ENCODE results near the gene LYPLAL1. TPM values are rescaled to one million over a fixed set of nuclear protein-coding genes. Genes with fewer than 3 reads are reported as not detected.

The LYPLAL1 gene
- total and polyA plus RNA-seq, 8 donors: 3.6 to 48.1 (median 12.7) TPM

GRCh38 chr1:219149009-219149577 lies 24.6 kb upstream of the LYPLAL1 start:
- H3K4me3 ChIP-seq: no peak overlapping the region
- no peak overlapping the region for H3K27ac ChIP-seq
- no peaks in the 10 kb centered on the region for H3K27me3 ChIP-seq
- H3K36me3 ChIP-seq: no peaks in the 10 kb centered on the region
- no peaks in the 10 kb centered on the region for H3K4me1 ChIP-seq
- TF ChIP-seq POLR2AphosphoS5 (IDR thresholded peaks at IDR 0.05) (no peak), POLR2A (IDR thresholded peaks at IDR 0.05) (no peak), CTCF (IDR thresholded peaks at IDR 0.05) (no peak), EP300 (IDR thresholded peaks at IDR 0.05) (no peak)
- intact Hi-C loops (cut with DNase I; ENCODE audit: low total_unique reads): no loop called here
- H3K9me3 ChIP-seq: no peaks in the 10 kb centered on the region
- no peak for DNase-seq

GRCh38 chr1:219149953-219150352 lies 23.7 kb upstream of the LYPLAL1 start:
- H3K27ac ChIP-seq: no peak overlapping the region
- intact Hi-C loops (cut with DNase I; ENCODE audit: low total_unique reads): no loop called here
- H3K36me3 ChIP-seq: no peaks in the 10 kb centered on the region
- no peak overlapping the region for H3K4me3 ChIP-seq
- no peaks in the 10 kb centered on the region for H3K9me3 ChIP-seq
- no peaks in the 10 kb centered on the region for H3K4me1 ChIP-seq
- TF ChIP-seq POLR2AphosphoS5 (IDR thresholded peaks at IDR 0.05): no peak
- no peak for TF ChIP-seq EP300 (IDR thresholded peaks at IDR 0.05)
- TF ChIP-seq POLR2A (IDR thresholded peaks at IDR 0.05): no peak
- no peak for TF ChIP-seq CTCF (IDR thresholded peaks at IDR 0.05)
- WGBS, 5 donors: 54 to 68% (median 64%) methylated on average over 3 of the region's 3 CpGs
- DNase-seq: no peak
- no peaks in the 10 kb centered on the region for H3K27me3 ChIP-seq

GRCh38 chr1:219150913-219151312 lies 22.8 kb upstream of the LYPLAL1 start:
- no peaks in the 10 kb centered on the region for H3K36me3 ChIP-seq
- intact Hi-C loops (cut with DNase I; ENCODE audit: low total_unique reads): no loop called here
- 92 to 98% (median 93%) methylated on average over 3 of the region's 3 CpGs for WGBS, 5 donors
- H3K27me3 ChIP-seq: no peaks in the 10 kb centered on the region
- DNase-seq: no peak
- H3K27ac ChIP-seq: no peak overlapping the region
- H3K4me1 ChIP-seq: no peaks in the 10 kb centered on the region
- no peak overlapping the region for H3K4me3 ChIP-seq
- TF ChIP-seq POLR2A (IDR thresholded peaks at IDR 0.05): no peak
- TF ChIP-seq POLR2AphosphoS5 (IDR thresholded peaks at IDR 0.05): no peak
- no peak for TF ChIP-seq EP300 (IDR thresholded peaks at IDR 0.05)
- TF ChIP-seq CTCF (IDR thresholded peaks at IDR 0.05): no peak
- H3K9me3 ChIP-seq: no peaks in the 10 kb centered on the region

- intact Hi-C loops (cut with DNase I; ENCODE audit: low total_unique reads): no loop called here
- no peaks in the 10 kb centered on the region for H3K4me1 ChIP-seq
- no peak for DNase-seq
- H3K4me3 ChIP-seq: no peak overlapping the region
- TF ChIP-seq EP300 (IDR thresholded peaks at IDR 0.05) (no peak), POLR2AphosphoS5 (IDR thresholded peaks at IDR 0.05) (no peak), CTCF (IDR thresholded peaks at IDR 0.05) (no peak), POLR2A (IDR thresholded peaks at IDR 0.05) (no peak)
- no peaks in the 10 kb centered on the region for H3K36me3 ChIP-seq
- H3K27me3 ChIP-seq: no peaks in the 10 kb centered on the region
- H3K9me3 ChIP-seq: no peaks in the 10 kb centered on the region
- 91 to 98% (median 96%) methylated on average over 3 of the region's 3 CpGs for WGBS, 5 donors
- no peak overlapping the region for H3K27ac ChIP-seq
These were observed 22.2 kb upstream of the LYPLAL1 start for GRCh38 chr1:219151467-219151866.

Measured in stomach (tissue), 9 donors.